IPS-18c (cell line): ENCODE data around the gene HOTAIR.

Source experiments
- H3K4me3 ChIP-seq: 2 replicates; pipeline ENCODE4 v1.7.0; 2013; ENCODE audit warnings: low read depth, mild to moderate bottlenecking, low read length, moderate library complexity; ENCODE audit not compliant: insufficient read depth
- H3K9me3 ChIP-seq: one replicate; pipeline ENCODE4 v1.6.1; 2013; ENCODE audit warnings: mild to moderate bottlenecking, low read length, moderate library complexity; ENCODE audit not compliant: control insufficient read depth, insufficient read depth

HOTAIR gene

DNA sequence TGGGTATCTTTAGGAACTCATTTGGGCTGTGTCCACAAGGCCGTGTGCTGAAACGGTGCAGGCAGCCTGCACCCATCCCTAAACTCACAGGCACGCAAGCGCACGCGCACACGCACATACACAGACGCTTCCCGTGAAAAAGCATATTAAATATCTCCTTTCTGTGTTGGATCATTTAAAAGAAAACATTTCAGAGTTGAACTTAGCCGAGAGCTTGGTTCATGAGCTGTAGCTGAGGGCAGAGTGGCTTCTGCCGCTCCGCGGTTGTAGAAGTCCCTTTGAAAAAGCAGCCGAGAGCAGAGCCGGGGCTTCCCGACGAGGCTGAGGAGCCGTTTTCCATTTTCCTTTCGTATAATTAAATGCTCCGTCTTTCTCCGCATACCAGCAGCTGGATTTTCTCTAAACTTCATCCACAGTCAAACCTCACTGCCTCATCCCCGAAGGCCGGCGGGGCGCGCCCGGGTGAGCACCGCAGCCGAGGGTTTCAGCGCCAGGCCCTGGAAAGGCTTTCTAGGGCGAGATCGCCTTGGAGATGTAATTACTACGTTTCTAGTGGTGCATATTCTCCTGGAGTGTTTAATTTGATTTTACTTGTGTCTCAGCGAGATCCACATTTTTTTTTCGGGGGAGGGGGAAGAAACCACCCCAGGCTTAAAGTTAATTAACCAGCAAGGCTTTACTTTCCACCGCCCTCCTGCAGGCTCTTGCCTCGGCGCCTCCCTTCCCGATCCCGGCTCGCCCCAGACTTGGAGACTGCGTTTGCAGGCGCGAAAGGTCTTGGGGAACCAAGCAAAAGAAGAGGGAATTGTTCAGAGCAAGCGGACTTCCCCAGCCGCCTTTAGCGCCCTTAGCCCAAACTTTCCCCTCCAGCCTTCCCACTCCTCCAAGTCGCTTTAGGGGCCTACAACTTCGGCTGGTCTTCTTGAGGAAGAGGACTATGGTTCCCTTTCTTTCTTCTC, 39.1 kb downstream of the HOTAIR start:
- Histone ChIP-seq H3K9me3 (peaks cover 3% of the 10 kb centered on the region), H3K4me3 (no peak overlapping the region)

GRCh38 chr12:53932915-53933314, 41.8 kb downstream of the HOTAIR start:
- Histone ChIP-seq H3K9me3 (no peaks in the 10 kb centered on the region), H3K4me3 (no peak overlapping the region)

GRCh38 chr12:53931844-53932581, 42.7 kb downstream of the HOTAIR start:
- no peak overlapping the region for H3K4me3 ChIP-seq

DNA sequence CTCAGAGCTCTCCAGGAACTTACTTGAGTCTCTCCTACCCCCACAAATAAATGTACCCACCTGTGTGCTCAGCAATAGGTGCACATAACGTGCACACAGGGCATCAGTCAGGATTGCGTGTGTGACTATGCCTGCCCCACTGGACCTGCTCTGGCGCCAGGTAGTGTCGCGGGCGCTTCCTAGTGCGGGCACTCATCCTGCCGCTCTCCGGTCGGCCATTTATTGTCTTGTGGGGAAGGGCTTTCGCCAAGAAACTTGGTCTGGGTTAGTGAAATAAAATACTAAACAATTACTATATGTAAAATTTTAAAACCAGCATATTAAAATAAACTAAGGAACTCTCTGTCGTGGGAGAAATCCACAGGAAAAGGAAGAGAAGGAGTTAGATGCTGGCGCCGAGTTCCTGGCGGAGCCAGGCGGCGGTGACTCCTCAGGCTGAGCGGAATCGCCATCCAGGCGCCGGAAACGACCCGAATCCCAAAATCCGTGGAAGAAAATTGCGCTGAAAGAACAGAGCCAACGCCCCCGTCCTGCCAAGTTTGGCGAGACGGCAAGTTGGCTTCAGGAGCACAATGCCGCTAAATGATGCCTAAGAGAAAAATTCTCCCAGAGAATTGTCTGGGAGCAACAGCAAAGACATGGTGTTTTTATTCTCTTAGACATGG, 44.0 kb downstream of the HOTAIR start:
- Histone ChIP-seq H3K4me3 (no peak overlapping the region), H3K9me3 (no peaks in the 10 kb centered on the region)

More at GRCh38 chr12:53931844-53932581, 42.7 kb downstream of the HOTAIR start:
- no peaks in the 10 kb centered on the region for H3K9me3 ChIP-seq

DNA sequence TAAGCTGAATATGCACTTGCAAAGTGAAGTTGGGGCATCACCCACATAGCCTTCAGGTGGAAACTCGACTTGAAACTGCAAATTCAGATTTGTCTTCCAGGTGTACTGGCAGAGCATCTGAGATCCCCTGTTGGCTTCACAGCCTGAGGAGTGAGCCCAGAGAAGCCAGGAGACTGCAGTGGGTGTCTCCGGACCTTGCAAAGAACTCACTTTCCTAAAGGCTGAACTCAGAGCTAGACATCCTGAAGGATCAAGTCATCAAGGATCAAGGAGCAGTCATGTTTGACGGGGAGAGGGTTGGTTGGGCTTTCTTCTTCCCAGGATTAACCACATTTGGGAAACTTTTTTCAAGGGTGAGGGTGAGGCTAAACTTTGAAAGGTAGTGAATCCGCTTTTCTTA, 45.2 kb downstream of the HOTAIR start:
- H3K9me3 ChIP-seq = peaks cover under 1% of the 10 kb centered on the region
- no peak overlapping the region for H3K4me3 ChIP-seq

DNA sequence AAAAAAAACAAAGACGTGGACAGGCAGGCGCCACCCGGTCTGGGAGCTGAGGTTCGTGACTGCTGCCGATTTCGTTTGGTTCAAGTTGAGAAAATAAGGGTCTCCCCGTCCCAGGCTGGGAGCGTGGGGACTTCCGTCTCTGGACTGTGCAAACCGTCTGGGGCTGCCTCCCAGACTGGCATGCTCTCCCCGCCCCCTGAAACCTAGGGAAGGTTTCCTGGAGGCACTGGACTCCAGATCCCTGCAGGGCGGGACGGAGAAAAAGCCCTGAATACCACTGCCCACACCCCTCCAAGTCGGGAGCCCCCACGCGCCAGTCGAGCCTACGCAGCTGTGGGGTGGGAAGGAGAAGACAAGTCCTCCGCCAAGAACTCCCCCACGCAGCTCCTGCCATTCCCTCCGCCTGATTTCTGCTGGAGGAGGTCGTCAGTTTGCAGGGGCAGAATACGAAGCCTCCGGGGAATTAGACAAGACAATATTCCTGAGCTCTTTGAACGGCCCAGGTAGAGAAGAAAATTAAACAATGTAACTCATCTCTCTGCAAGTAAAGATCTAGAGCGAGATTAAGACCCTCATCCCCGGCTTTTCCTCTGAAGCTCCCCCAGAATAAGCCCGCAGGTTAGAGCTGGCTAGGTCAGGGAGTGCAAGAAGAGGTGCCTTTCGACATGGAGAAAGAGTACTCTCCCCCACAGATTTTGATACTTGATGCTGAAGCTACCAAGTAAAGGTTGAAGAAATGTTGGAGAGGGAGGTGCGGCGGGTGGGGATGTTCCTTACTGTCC, 46.5 kb downstream of the HOTAIR start:
- Histone ChIP-seq H3K9me3 (peaks cover 3% of the 10 kb centered on the region), H3K4me3 (no peak overlapping the region)

DNA sequence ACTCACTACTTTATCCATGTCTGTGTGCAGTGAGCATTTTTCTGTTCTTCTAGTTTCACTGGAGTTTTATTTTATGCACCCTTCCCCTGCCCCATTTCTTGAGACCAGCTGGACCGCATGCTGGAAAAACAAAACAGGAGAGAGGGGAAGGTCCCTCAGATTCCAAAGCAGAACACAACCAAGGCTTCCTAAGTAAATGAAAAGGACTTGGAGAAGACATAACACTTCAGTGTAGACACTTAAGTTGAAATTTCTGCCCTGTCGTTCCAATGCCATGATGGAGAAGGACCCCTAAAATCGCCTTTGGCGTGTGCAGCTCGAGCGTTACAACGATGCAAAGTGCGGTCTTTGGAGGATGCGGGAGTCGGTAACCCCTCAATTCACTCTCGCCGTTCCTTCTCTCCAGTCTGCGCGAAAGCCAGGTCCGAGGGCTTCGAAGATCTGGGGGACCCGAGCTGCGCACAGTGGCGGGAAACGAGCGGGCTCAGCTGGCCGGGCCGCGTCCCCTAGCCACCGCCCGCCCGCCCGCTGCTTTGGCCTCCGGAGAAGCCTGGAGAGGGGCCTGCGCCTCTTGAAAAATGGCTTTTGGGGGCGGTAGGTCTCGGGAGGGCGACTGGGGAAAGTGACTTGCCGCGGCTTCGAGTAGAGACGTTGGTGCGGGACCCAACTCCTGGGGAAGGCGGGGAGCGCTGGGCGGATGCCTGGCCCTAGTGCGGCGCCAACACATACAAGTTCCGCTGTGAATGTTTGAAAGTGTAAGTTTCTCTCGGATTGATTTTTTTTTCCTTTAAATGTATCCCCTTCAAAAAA, 47.3 kb downstream of the HOTAIR start:
- no peak overlapping the region for H3K4me3 ChIP-seq
- H3K9me3 ChIP-seq = peaks cover 3% of the 10 kb centered on the region

DNA sequence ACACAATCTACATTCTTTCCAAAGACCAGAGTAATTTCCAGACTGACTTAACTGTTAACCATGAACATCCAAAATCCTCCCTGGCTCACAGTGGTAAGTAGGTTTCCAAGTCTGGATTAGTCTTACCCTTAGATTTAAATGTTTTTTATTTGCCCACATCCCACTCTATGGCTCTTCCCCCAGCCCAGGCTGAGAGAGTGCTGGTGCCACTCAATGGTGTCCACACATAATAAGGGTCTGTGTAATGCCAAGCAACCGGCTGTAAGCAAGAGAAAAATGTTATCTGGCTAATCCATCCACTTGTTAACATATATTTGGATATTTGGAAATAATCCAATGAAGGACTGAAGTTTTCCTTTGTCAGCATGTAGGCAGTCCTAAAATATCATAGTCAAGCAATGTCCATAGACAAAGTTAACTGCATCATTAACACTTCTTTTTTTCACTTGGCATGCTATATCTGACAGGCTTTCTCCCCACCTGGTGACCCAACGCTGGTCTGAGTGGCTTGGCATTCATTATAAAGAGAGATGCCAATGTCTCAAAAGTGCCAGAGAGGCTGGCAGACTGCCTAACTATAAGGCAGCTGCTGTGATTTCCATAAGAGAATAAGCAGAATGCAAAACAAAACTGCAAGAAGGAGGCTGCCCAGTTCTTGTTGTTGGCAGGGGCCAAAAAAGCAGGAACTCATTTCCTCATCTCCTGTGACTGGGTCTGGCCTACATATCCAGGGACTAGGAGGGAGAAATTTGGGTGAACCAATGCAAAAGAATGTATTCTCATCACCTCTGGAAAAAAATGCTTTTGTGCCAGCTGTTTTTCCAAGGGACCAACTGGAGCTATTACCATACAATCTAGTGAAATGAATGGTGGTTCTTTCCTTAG, 50.0 kb downstream of the HOTAIR start:
- peaks cover 3% of the 10 kb centered on the region for H3K9me3 ChIP-seq

DNA sequence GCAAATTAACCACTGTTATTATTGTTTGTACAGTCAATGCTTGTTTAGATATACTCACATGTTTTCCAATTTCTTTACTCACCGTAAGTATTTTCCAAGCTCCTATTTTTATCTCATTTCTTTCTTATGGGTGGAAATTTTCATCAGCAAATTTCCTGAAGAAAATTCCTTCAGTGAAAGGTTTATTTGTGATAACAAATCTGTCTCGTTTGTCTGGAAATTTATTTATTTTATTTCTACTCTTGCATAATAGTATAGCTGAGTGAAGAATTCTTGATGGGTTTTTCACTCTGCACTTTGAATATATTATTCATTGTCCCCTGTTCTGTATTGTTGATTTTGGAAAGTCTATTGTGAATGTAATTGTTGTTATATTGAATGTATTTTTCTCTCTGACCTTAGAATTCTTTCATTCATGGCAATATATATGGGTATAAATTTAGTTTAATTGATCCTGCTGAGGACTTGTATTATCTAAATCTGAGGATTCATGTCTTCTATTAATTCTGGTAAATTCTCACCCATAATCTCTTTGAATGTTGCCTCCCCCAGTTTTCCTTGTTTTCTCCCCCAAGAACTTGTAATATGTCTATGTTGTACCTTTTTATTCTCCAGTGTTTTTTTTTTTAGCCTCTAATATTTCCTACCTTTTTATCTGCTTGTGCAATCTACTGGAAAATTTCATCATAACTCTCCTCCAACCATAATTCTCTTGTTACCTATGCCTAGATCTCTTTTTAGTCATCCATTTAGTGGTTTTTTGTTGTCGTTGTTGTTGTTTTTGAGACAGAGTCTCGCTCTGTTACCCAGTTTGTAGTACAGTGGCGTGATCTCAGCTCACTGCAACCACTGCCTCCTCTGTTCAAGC, 57.7 kb downstream of the HOTAIR start:
- Histone ChIP-seq H3K9me3 (no peaks in the 10 kb centered on the region), H3K4me3 (no peak overlapping the region)

More for the DNA sequence above, 50.0 kb downstream of the HOTAIR start:
- no peak overlapping the region for H3K4me3 ChIP-seq
